HepG2 (cell line): Measurements from ENCODE around the gene EIF4A3. TPM values are rescaled to one million over a fixed set of nuclear protein-coding genes. Genes with fewer than 3 reads are reported as not detected.

Experiments used
- CHD2 ChIP-seq: IDR thresholded peaks from 2 replicates; pipeline ENCODE4 v1.6.1; 2011; ENCODE audit warnings: low read depth, low read length, improper control_type of control experiment
- ELK4 ChIP-seq: sonication (generic); formaldehyde crosslinking; IDR thresholded peaks from 2 replicates; pipeline ENCODE4 v1.9.0; 2021; ENCODE audit warnings: missing genetic modification reagents, borderline replicate concordance
- HMG20A ChIP-seq: IDR thresholded peaks from 2 replicates; pipeline ENCODE4 v1.6.1; 2016; ENCODE audit warnings: borderline replicate concordance
- HNRNPL ChIP-seq: fragments of 200-400 bp; formaldehyde crosslinking; IDR thresholded peaks from 2 replicates; pipeline ENCODE4 v1.6.1; 2017; ENCODE audit warnings: mild to moderate bottlenecking, low read depth, low read length
- LRRFIP1 ChIP-seq: sonication (generic); formaldehyde crosslinking; conservative IDR thresholded peaks from 2 replicates; pipeline ENCODE4 v1.4.0; 2020; ENCODE audit warnings: missing genetic modification reagents
- MIER3 ChIP-seq: IDR thresholded peaks from 2 replicates; pipeline ENCODE4 v1.6.1; 2016; ENCODE audit warnings: missing compliant biosample characterization, borderline replicate concordance
- MXD3 ChIP-seq: IDR thresholded peaks from 2 replicates; pipeline ENCODE4 v1.6.1; 2016; ENCODE audit warnings: mild to moderate bottlenecking, missing biosample characterization, missing genetic modification reagents
- PRDM15 ChIP-seq: sonication (generic); formaldehyde crosslinking; IDR thresholded peaks from 2 replicates; pipeline ENCODE4 v1.4.0; 2020; ENCODE audit warnings: missing genetic modification reagents
- SIX4 ChIP-seq: sonication (generic); formaldehyde crosslinking; IDR thresholded peaks from 2 replicates; pipeline ENCODE4 v1.4.0; 2020; ENCODE audit warnings: missing genetic modification reagents
- ZBTB7A ChIP-seq: sonication (generic); formaldehyde crosslinking; IDR thresholded peaks from 2 replicates; pipeline ENCODE4 v1.8.0; 2022; ENCODE audit warnings: mild to moderate bottlenecking, missing genetic modification reagents
- ZFP90 ChIP-seq: sonication (generic); formaldehyde crosslinking; IDR thresholded peaks from 2 replicates; pipeline ENCODE4 v1.8.0; 2022; ENCODE audit warnings: missing genetic modification reagents, mild to moderate bottlenecking, inconsistent platforms, borderline replicate concordance
- ZMAT3 ChIP-seq: sonication (generic); formaldehyde crosslinking; conservative IDR thresholded peaks from 2 replicates; pipeline ENCODE4 v1.7.0; 2021; ENCODE audit warnings: missing genetic modification reagents
- ZNF18 ChIP-seq: sonication (generic); formaldehyde crosslinking; IDR thresholded peaks from 2 replicates; pipeline ENCODE4 v1.8.0; 2022; ENCODE audit warnings: mild to moderate bottlenecking, missing genetic modification reagents; ENCODE audit not compliant: insufficient replicate concordance
- ZNF253 ChIP-seq: sonication (generic); formaldehyde crosslinking; IDR thresholded peaks from 2 replicates; pipeline ENCODE4 v1.8.0; 2022; ENCODE audit warnings: mild to moderate bottlenecking, missing genetic modification reagents, borderline replicate concordance
- ZSCAN5A ChIP-seq: sonication (generic); formaldehyde crosslinking; IDR thresholded peaks from 2 replicates; pipeline ENCODE4 v1.8.0; 2022; ENCODE audit warnings: mild to moderate bottlenecking, missing genetic modification reagents, borderline replicate concordance
- polyA plus RNA-seq, 8 experiments: library from polyadenylated mRNA; depleted of rRNA in 3 of 8; stranded (reverse) in 7 of 8; unstranded in 1 of 8; fragments of >200 nt; fragmentation: Illumina TruSeq in 4 of 8; extraction: Trizol in 4 of 8; gene quantifications; 2 replicates each; pipeline versions ENCODE4 v1.2.1 to v1.2.3, GENCODE V29; 2011 to 2016; ENCODE audit warnings: low read depth in 4 of 8, missing spikeins in 1 of 8, mixed read lengths in 1 of 8; ENCODE audit not compliant: insufficient read depth in 1 of 8
- total RNA-seq, 5 experiments: library from RNA; depleted of rRNA; stranded (reverse); fragments of >200 nt; fragmentation: Illumina TruSeq; extraction: Trizol; gene quantifications; 2 replicates each; pipeline ENCODE4 v1.2.3, GENCODE V29; 2016; ENCODE audit warnings: low read depth in 1 of 5

Gene EIF4A3
- total and polyA plus RNA-seq, 2 of the 13 experiments (the other 11 are each of a cell fraction or from before 2014, with no cell fraction given) = 145 to 187 TPM

- TF ChIP-seq HMG20A (CRISPR knock-in tag) (no peak), PRDM15 (CRISPR knock-in tag) (no peak), ZBTB7A (peak; percentile 85), LRRFIP1 (no peak), HNRNPL (peak; percentile 53; the same call in 1 of the 2 replicates), SIX4 (CRISPR knock-in tag) (no peak; the same call in 1 of the 2 replicates), ELK4 (CRISPR knock-in tag) (peak; percentile 79; the same call in 1 of the 2 replicates), CHD2 (no peak), ZSCAN5A (CRISPR knock-in tag) (no peak), ZNF18 (CRISPR knock-in tag) (peak; percentile 66), ZNF253 (CRISPR knock-in tag) (peak; percentile 21; the same call in 1 of the 2 replicates), ZMAT3 (CRISPR knock-in tag) (peak; percentile 24; the same call in 1 of the 2 replicates), MXD3 (peak; percentile 35; the same call in 1 of the 2 replicates), MIER3 (CRISPR knock-in tag) (peak; percentile 37; the same call in 1 of the 2 replicates), ZFP90 (CRISPR knock-in tag) (no peak; the same call in 1 of the 2 replicates)
Observed at GRCh38 chr17:80101011-80101945, 45.6 kb downstream of the EIF4A3 start, which contains the start of gene GAA (continued).
